Measurements from ENCODE around the gene ZNF275.
"Not testable (repeated sequence)": the region's sequence is repeated elsewhere in the genome, so short reads cannot be mapped to it uniquely, and the experiment has no call there.

The ZNF275 gene

GRCh38 chrX:153333821-153334653, at the start of gene ZNF275:
TSS of gene ZNF275 (plus strand) at chrX:153334153. CDS start at chrX:153336680, 2,527 bp downstream.
- DNase-seq, result peak; percentile 19

DNA sequence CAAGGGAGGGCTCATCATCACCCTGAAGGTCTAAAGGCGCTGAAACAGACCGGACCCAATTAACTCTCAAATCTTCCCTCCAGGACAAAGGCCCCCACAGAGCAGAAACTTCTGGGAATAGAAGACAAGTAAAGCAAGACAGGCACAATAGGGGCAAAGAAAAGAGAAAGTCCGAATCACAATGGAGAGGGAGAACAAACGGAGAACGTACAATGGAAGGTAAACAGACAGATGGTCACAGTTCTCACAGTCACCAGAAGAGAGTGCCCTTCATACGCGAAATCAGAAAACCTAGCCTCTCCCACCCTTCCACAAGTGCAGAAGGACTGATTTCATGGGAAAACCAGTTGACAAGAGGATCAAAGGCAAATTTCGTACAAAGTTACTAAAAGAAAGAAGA, 48.3 kb upstream of the ZNF275 start:
- not testable (repeated sequence) for DNase-seq

DNA sequence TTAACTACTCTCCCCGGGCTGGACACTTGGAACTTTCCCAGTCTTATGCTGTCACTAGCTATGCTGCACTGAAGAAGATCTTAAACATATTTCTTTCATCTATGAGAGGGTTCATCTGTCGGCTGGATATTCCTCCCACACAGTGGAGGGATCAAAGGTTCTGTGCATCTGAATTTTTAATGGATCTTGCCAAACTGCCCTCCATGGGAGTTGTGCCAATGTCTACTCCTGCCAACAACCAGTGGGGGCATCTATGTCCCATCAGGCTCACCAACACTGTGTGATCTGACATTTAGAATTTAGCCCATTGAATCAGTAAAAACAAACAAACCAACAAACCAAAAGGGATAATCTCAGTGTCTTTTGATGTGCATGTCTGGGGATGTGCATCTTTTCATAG, 45.1 kb upstream of the ZNF275 start:
- not testable (repeated sequence) for DNase-seq

GRCh38 chrX:153293485-153294071, 40.4 kb upstream of the ZNF275 start:
- not testable (repeated sequence) for DNase-seq

DNA sequence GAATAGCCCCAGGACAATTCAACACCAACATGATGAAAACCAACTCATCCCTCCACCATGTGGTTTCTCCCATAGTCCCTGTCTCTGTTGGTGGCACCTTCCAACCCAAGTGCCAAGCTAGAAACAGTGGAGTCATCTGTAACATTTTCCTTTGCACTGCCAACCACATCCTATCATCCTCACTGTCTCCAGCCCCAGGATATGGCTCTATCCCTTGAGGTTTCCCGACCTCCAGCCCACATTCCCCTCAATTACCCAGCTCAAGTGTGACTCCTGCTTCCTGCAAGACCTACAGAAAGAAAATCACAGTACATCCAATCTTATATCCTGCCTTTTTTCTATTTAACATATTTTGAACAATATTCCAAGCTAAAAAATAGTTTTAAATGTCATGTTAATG, 36.6 kb upstream of the ZNF275 start:
- DNase-seq, result no peak

- no peak for DNase-seq
Observed at GRCh38 chrX:153299855-153300254, 34.1 kb upstream of the ZNF275 start.

DNA sequence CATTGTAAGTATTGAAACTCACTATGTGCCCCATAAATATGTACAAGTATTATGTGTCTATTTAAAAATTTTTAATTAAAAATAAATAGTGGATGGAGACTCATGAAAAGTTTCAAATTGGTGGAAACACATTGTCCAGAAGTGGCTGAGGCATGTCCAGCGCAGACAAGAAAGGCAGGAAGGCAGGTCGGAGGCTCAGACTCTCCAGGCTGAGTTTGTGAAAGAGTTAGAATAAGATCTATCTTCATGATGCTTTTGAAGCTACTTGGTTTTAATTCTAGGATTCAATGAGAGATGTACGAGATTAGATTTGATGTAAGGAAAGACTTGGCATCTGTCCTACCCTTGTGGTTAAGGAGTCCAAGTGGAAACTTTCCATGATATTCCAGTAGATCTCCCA, 32.2 kb upstream of the ZNF275 start:
- DNase-seq, result no peak

DNA sequence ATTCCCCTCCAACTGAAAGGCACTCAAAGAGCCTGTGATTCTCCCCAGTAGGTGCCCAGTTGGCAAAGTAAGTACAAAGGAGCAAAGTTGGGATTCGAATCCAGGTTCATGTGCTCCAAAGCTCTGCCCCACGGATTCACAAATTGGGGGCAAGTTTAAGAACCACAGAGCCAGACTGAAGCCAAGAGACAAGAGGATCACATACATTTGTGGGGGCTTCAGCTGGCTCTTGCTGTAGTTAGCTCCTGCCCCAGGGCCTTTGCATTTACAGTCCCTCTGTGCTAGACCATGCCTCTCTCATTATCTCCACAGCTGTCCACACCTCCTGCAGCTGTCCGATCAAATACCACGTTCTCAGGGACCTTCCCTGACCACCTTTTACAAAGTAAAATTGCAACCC, 31.2 kb upstream of the ZNF275 start:
- no peak for DNase-seq

- no peak for DNase-seq
Observed at GRCh38 chrX:153303276-153304262, 30.4 kb upstream of the ZNF275 start.

DNA sequence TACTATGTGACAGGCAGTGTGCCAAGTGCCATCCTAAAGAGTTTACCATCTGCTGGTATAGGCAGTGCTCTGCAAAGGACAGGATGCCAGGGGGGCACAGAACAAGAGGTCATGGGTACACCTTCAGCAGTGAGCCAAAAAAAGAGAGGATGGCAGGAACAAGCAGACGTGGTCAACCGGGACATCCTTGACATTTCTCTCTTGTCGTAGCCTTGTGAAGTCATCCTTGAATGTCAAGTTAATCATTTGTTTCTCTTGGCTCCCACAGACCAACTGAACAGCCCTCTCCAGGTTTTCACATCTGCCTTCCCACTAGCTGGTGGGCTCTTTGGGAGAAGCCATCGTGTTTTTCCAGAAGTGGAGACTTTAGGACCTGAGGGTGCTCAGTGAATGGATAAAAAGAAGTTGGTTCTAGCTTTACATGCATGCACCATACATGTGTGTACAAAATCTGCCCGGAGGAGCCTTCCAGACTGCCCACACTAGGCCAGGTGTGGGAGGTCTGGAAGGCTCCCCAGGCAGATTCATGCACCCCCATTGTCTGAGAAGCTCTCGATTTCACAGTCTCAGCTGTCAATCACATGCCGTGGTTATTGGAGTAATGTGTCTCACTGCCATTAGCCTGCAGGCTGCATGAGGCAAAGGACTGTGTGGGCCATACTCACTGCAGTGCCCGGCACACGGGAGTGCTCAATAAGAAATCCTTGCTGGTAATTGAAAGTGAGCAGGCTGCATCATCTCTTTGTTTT, 28.8 kb upstream of the ZNF275 start:
- DNase-seq, result no peak

DNA sequence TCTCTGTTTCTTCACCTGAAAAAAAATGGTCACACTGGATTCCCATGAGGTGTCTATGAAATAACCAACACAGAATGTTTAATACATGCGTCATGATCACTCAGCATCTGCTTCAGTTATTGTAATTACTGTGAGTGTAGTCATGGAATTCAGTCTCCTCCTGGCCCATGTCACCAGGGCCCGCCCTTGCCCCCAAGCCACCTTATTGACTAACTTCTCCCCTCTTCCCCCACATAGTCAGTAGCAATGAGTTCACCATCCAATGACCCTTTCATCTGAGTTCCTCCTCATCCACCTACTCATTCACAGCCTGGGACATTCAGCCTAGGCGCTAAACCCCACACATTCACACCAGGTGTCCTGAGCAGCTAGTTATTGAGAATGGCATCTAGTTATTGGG, 28.0 kb upstream of the ZNF275 start:
- no peak for DNase-seq

GRCh38 chrX:153306527-153307115, 27.3 kb upstream of the ZNF275 start:
- no peak for DNase-seq

- DNase-seq, result no peak
Observed at GRCh38 chrX:153307276-153308178, 26.4 kb upstream of the ZNF275 start.

DNA sequence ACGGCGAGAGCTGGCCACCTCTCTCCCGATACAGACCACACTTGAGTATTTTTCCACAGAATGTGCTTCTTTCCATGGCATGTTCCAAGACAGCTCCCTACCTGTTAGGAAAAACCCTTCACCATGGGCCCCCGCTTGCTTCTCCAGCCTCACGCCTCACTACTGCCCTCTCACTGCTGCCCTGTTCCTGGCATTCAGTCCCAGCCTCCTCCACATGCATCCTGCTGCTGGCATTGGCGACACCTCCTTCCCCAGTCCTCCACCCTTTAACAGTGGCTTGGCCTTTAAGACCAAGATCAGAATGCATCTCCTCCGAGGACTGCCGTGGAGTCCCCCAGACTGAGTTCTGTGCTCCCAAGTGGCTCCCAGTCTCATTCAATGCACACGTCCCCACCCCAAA, 23.1 kb upstream of the ZNF275 start:
- no peak for DNase-seq

DNA sequence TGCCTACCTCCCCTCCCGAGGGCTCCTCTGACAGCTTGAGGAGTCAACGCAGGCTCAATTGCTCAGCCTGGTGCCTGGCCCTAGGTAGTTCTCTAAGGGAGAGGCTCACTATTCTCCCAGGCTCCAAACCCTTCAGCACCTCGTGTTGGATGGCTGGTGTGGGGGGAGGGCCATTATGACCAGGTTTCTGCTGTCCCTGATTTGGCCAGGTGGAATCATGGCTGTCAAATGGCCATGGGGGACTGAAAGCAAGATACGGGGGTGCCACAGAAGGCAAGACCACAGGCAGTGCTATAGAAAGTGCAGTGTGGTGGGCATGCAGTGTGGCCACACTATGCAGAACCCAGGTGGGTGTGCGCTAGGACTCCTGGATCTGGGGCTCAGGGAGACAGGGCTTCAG, 21.9 kb upstream of the ZNF275 start:
- DNase-seq, result no peak

DNA sequence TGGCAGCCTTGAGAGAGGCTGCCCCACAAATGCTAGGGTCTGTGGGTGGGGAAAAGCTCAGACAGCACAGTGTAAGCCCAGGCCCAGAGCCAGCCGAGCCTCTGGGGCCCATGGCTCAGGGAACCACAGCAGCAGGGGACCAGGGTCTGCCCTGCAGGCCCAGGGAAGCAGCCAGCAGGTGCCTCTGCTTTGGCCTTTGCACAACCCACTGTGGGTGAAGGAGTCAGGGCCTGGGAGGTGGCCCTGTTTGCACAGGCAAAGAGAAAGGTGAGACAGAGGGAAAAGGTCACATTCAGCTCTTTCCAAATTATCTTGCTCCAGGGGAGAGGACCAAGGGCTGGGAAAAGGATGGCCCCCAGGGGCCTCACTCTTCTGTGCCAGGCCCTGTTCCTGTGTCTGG, 21.1 kb upstream of the ZNF275 start:
- DNase-seq, result no peak

GRCh38 chrX:153317306-153317705, 16.6 kb upstream of the ZNF275 start:
- no peak for DNase-seq

DNA sequence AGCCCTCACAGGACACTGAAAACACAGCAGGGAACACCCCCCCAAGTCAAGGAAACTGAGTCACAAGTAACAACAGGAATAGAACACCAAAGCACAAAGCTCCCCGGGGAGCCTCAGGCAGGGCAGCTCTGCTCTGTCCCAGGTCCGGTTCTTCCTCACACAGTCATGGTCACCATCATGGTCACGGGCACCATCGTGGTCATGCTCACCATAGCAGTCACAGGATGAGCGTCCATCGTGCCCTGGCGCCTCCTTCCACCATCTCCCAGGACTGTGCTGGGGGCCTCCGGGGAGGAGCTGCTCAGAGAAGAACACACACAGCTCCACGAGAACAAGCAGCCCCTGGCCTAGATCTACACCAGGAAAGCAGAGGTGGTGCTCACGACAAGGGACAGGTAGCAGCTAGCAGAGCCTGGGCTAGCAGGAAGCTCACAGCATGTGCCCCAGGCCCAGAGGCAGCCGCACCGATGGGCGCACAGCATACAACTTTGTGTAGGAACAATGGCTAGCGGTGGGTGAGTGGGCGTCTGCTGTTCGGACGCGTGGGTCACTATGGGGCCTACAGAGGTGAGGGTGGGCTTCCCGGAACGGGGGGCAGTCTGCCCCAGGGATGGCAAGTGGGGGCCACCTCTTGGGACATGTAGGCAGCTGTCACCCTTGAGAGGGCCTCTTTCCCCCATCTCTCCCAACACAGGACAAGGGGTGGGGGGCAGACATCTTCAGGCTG, 15.8 kb upstream of the ZNF275 start:
- DNase-seq, result no peak

DNA sequence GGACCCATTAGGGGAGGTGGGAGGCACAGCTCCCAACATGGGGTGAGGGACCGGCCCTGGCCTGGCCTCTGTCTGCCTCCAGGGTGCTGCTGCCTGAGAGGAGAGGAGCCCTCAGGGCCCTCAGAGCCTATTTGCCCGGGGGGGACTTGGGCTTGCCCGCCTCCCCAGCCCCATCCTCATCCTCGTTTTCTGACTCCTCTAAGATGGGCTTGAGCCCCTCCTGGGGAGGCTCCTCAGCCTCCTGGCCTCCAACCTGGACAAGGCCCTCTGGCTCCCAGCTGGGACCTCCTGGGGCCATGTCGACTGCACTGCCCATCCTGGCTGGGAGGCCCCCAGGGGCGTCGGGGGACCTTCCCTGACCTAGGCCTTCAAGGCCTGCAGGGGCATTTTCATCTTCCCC, 15.1 kb upstream of the ZNF275 start:
- no peak for DNase-seq

DNA sequence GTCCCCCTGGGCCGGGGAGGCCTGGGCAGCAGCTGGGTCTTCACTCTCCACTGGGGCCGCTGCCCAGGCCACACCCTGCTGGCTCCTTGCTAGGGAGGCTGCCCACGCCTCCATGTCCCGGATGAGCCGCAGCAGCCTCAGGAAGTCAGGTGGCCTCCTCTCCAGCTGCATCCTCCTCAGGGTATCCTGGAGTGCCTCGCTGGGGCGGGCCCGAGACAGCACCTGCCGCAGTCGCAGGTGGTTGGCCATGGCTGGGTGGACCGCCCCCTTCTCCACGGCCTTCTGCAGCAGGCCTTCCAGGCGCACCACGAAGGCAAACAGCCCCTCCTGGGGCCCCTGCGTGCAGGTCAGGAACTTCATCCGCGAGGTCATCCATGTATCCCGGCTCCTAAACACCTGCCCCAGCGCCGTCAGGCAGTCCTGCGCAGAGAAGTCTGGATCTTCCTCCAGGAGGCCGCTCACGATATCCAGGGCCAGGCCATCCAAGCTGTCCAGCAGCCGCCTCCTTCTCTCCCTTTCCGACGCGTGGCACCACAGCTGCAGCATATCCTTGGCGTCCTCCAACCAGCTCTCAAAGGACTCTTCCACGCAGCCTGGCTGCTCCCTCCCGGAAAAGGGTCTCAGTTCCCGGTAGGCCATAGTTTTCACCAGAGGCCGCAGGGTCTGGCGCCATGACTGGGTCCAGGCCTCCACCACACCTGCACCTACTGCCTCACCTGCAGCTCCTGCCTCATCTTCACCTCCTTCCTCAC, 14.5 kb upstream of the ZNF275 start:
- no peak for DNase-seq

Data from NCI-H1417 treated with DMSO at 0.1 percent for 48 hours (cell line).